ENCODE results near the gene TBC1D22A. TPM values are rescaled to one million over a fixed set of nuclear protein-coding genes. Genes with fewer than 3 reads are reported as not detected.

Gene TBC1D22A
- polyA plus RNA-seq, 1 donor from 2014 or later, result 9.3 TPM

DNA sequence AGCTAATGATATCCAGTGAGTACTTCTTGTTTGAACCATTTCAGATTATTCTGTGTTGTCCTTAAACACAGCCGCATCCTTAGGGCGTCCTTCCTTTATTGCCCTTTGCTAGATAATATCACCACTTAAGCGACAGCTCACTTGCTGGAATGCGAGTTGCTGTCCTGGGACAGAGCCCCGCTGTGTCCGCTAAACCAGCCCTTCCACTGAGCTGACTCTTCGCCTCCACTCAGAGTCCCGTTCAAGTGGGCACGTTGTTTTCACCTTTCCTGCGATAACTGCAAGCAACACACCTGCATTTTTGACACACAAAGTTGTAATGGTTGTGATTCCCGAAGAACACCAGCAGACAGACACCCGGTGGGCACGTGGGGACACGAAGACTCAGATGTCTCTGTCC is 140.0 kb downstream of the TBC1D22A start:
- no peaks in the 10 kb centered on the region for H3K9me2 ChIP-seq (ENCODE audit: insufficient read depth, low read length)
- H3F3A ChIP-seq (ENCODE audit: insufficient read depth, low read length, poor library complexity, severe bottlenecking), result no peaks in the 10 kb centered on the region
- H3K36me3 ChIP-seq (ENCODE audit: insufficient read depth, low read length), result no peaks in the 10 kb centered on the region
- no peak overlapping the region for H3K27ac ChIP-seq (ENCODE audit: low read length)
- H3K9ac ChIP-seq (ENCODE audit: low read length), result no peak overlapping the region
- no peak overlapping the region for H3K4me3 ChIP-seq (ENCODE audit: low read length)
- H3K4me2 ChIP-seq (ENCODE audit: low read length), result no peak overlapping the region
- no peaks in the 10 kb centered on the region for H3K9me3 ChIP-seq (ENCODE audit: low read length)
- H3K27me3 ChIP-seq (ENCODE audit: insufficient read depth, low read depth, low read length), result no peaks in the 10 kb centered on the region
- no peak overlapping the region for H2AFZ ChIP-seq (ENCODE audit: low read depth, low read length)
- TF ChIP-seq, protein P1, sequence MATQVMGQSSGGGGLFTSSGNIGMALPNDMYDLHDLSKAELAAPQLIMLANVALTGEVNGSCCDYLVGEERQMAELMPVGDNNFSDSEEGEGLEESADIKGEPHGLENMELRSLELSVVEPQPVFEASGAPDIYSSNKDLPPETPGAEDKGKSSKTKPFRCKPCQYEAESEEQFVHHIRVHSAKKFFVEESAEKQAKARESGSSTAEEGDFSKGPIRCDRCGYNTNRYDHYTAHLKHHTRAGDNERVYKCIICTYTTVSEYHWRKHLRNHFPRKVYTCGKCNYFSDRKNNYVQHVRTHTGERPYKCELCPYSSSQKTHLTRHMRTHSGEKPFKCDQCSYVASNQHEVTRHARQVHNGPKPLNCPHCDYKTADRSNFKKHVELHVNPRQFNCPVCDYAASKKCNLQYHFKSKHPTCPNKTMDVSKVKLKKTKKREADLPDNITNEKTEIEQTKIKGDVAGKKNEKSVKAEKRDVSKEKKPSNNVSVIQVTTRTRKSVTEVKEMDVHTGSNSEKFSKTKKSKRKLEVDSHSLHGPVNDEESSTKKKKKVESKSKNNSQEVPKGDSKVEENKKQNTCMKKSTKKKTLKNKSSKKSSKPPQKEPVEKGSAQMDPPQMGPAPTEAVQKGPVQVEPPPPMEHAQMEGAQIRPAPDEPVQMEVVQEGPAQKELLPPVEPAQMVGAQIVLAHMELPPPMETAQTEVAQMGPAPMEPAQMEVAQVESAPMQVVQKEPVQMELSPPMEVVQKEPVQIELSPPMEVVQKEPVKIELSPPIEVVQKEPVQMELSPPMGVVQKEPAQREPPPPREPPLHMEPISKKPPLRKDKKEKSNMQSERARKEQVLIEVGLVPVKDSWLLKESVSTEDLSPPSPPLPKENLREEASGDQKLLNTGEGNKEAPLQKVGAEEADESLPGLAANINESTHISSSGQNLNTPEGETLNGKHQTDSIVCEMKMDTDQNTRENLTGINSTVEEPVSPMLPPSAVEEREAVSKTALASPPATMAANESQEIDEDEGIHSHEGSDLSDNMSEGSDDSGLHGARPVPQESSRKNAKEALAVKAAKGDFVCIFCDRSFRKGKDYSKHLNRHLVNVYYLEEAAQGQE (IDR thresholded peaks at IDR 0.05; ENCODE audit: borderline replicate concordance), result no peak
- TF ChIP-seq POLR2AphosphoS5 (IDR thresholded peaks at IDR 0.05) (no peak), RAD21 (conservative IDR thresholded peaks at IDR 0.05) (no peak), MXI1 (conservative IDR thresholded peaks at IDR 0.05; ENCODE audit: poor library complexity, severe bottlenecking) (no peak), SMC3 (conservative IDR thresholded peaks at IDR 0.05; ENCODE audit: poor library complexity) (no peak), CTCF (IDR thresholded peaks at IDR 0.05; ENCODE audit: poor library complexity, severe bottlenecking) (no peak), TAF1 (IDR thresholded peaks at IDR 0.05; ENCODE audit: low read depth) (no peak), EP300 (conservative IDR thresholded peaks at IDR 0.05; ENCODE audit: poor library complexity, severe bottlenecking) (no peak), EZH2 (IDR thresholded peaks at IDR 0.05; ENCODE audit: borderline replicate concordance, insufficient read depth, low read length, poor library complexity, severe bottlenecking) (no peak)
- H4K20me1 ChIP-seq (ENCODE audit: insufficient read depth), result no peaks in the 10 kb centered on the region
- H3K79me2 ChIP-seq (replicated peaks; ENCODE audit: insufficient read depth, low read length), result no peaks in the 10 kb centered on the region

GRCh38 chr22:46902998-46903916 is 140.8 kb downstream of the TBC1D22A start:
- no peaks in the 10 kb centered on the region for H3K9me3 ChIP-seq (ENCODE audit: low read length)
- no peak overlapping the region for H2AFZ ChIP-seq (ENCODE audit: low read depth, low read length)
- H3K79me2 ChIP-seq (replicated peaks; ENCODE audit: insufficient read depth, low read length), result no peaks in the 10 kb centered on the region
- H3K27ac ChIP-seq (ENCODE audit: low read length), result no peak overlapping the region
- H3K4me2 ChIP-seq (ENCODE audit: low read length), result no peak overlapping the region
- no peaks in the 10 kb centered on the region for H4K20me1 ChIP-seq (ENCODE audit: insufficient read depth)
- no peak overlapping the region for H3K4me3 ChIP-seq (ENCODE audit: low read length)
- TF ChIP-seq MXI1 (conservative IDR thresholded peaks at IDR 0.05; ENCODE audit: poor library complexity, severe bottlenecking), result no peak
- TF ChIP-seq RAD21 (conservative IDR thresholded peaks at IDR 0.05), result no peak
- no peak for TF ChIP-seq SMC3 (conservative IDR thresholded peaks at IDR 0.05; ENCODE audit: poor library complexity)
- TF ChIP-seq POLR2AphosphoS5 (IDR thresholded peaks at IDR 0.05), result no peak
- no peak for TF ChIP-seq EP300 (conservative IDR thresholded peaks at IDR 0.05; ENCODE audit: poor library complexity, severe bottlenecking)
- no peak for TF ChIP-seq EZH2 (IDR thresholded peaks at IDR 0.05; ENCODE audit: borderline replicate concordance, insufficient read depth, low read length, poor library complexity, severe bottlenecking)
- no peak for TF ChIP-seq TAF1 (IDR thresholded peaks at IDR 0.05; ENCODE audit: low read depth)
- TF ChIP-seq, protein P1 (IDR thresholded peaks at IDR 0.05; ENCODE audit: borderline replicate concordance), result no peak
- no peak for TF ChIP-seq CTCF (IDR thresholded peaks at IDR 0.05; ENCODE audit: poor library complexity, severe bottlenecking)
- no peaks in the 10 kb centered on the region for H3K9me2 ChIP-seq (ENCODE audit: insufficient read depth, low read length)
- no peak overlapping the region for H3K9ac ChIP-seq (ENCODE audit: low read length)
- no peaks in the 10 kb centered on the region for H3K27me3 ChIP-seq (ENCODE audit: insufficient read depth, low read depth, low read length)
- no peaks in the 10 kb centered on the region for H3K36me3 ChIP-seq (ENCODE audit: insufficient read depth, low read length)
- no peaks in the 10 kb centered on the region for H3F3A ChIP-seq (ENCODE audit: insufficient read depth, low read length, poor library complexity, severe bottlenecking)
